Stimulated activated naive CD4-positive, alpha-beta T cell (primary cell): ENCODE results near the gene IQCE.
"Not testable (repeated sequence)": the region's sequence is repeated elsewhere in the genome, so short reads cannot be mapped to it uniquely, and the experiment has no call there.

Source experiments
- DNase-seq, 6 experiments: peaks; one replicate each; lab custom pipeline; 2025; lab: John Stamatoyannopoulos, UW

Gene IQCE

GRCh38 chr7:2532199-2532772 lies 26.5 kb upstream of the IQCE start:
- DNase-seq = peak in 1 of 6 experiments; percentile 23

- DNase-seq = peak in 1 of 6 experiments; percentile 12
Observed at GRCh38 chr7:2532816-2533215, 26.0 kb upstream of the IQCE start.

DNA sequence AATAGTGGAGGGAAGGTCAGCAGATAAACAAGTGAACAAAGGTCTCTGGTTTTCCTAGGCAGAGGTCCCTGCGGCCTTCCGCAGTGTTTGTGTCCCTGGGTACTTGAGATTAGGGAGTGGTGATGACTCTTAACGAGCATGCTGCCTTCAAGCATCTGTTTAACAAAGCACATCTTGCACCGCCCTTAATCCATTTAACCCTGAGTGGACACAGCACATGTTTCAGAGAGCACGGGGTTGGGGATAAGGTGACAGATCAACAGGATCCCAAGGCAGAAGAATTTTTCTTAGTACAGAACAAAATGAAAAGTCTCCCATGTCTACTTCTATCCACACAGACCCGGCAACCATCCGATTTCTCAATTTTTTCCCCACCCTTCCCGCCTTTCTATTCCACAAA lies 25.2 kb upstream of the IQCE start:
- DNase-seq = not testable (repeated sequence)

GRCh38 chr7:2534214-2534613 lies 24.6 kb upstream of the IQCE start:
- not testable (repeated sequence) for DNase-seq

GRCh38 chr7:2535872-2536627 lies 22.7 kb upstream of the IQCE start:
- DNase-seq = not testable (repeated sequence)

- DNase-seq = peak in 2 of 6 experiments; percentile 16 to 23
Observed at GRCh38 chr7:2537981-2538851, 20.6 kb upstream of the IQCE start.

DNA sequence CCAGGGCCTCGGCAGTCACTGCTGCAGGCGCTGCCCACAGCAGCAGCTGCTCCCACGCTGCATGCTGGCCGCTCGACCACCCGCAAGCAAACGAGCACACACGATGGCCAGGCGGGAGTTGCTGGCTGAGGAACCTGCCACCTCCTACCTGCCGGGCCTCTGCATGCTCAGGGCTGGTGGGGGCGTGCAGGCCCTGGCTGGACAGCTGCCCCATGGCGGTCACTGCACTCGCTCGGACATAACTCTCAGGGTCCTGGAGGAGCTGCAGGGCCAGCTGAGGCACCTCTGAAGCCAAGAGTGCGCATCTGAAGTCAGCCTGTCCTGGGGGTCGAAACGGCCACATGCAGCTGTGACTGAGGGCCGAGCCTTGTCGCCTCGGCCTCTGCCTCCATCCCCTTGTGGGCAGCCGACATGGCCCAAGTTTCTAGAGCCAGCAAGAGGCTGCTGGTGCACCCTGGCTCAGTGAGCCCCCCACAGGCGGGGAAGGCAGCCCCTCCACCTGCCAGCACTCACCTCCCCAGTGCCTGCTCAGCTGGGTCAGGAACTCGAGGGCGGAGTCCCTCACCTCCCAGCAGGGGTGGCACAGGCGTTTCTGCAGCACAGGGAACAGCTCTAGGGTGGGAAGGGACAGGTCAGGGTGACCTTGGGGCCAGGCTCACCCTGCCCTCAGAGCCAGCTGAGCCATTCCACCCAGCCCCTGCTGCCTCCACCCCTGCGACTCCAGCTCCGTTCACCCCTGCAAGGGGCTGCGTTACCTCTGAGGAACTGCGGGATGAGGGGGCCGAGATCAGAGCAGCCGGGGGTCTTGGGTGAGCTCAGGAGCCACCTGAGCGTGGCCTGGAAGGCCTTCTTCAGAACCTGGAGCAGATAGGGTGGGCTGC lies 19.5 kb upstream of the IQCE start:
- no peak for DNase-seq

GRCh38 chr7:2540133-2540532 lies 18.6 kb upstream of the IQCE start:
- no peak for DNase-seq

- no peak for DNase-seq
Observed at GRCh38 chr7:2540641-2541051, 18.1 kb upstream of the IQCE start.

GRCh38 chr7:2541291-2542010 lies 17.3 kb upstream of the IQCE start:
- no peak for DNase-seq

GRCh38 chr7:2542011-2542915 lies 16.5 kb upstream of the IQCE start:
- DNase-seq = no peak

GRCh38 chr7:2542916-2543871 lies 15.6 kb upstream of the IQCE start:
- no peak for DNase-seq

- no peak for DNase-seq
Observed at GRCh38 chr7:2544541-2545188, 14.1 kb upstream of the IQCE start.

DNA sequence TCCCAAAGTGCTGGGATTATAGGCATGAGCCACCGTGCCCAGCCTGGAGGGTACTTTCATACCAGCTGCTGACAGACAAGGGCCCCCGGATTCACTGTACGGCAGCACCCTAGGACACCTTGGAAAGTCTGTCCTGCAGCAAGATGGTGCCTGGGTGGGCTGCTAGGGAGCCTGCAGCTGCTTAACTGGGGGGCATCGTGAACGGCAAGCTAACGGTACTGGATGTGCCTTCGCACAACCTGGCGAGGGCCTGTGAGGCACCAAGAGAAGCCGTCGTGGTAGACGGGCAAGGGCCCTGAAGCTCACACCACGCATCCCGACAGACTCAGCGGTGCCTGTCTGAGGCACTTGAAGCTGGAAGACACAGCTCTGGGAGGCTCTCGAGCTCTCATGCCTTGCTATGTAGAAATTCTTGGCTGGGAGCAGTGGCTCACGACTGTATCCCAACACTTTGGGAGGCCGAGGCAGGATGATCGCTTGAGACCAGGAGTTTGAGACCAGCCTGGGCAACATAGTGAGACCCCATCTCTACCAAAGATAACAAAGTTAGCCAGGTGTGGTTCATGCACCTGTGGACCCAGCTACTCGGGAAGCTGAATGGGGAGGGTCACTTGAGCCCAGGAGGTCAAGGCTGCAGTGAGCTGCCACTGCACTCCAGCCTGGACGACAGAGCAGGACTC lies 12.9 kb upstream of the IQCE start:
- DNase-seq = no peak

DNA sequence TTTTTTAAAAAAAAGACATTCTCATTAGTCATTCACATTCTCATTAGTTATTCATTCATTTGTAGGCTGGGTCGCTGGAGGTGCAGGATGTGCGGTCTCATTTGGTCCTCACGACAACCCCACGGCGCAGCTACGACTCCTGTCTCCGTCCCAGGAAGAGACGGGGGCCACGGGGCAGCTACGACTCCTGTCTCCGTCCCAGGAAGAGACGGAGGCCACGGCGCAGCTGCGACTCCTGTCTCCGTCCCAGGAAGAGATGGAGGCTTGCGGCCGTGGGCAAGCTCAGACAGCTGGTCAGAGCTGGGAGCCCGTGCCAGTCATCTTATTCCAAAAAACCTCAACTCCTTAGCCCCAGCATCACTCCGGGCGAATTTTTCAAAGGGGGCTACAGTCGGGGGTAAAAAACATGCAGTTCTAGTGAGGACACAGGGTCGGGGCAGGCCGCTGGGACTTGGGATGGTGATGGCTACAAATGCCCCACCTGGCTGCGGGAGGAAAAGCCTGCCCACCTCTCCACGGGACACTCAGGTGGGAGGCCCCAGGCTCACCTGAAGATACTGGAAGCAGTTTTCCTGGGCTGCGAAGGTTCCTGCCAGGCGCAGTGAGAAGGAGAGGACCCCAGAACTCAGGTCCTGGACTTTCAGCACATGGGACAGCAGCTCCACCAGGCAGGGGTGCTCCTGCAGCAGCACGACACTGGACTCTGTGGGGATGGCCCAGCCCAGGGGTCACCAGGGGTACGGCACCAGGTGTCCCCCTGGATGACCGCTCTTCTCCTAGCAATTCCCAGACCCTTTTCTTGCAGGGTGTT lies 11.8 kb upstream of the IQCE start:
- no peak for DNase-seq

GRCh38 chr7:2551418-2551817 lies 7.4 kb upstream of the IQCE start:
- DNase-seq = no peak

DNA sequence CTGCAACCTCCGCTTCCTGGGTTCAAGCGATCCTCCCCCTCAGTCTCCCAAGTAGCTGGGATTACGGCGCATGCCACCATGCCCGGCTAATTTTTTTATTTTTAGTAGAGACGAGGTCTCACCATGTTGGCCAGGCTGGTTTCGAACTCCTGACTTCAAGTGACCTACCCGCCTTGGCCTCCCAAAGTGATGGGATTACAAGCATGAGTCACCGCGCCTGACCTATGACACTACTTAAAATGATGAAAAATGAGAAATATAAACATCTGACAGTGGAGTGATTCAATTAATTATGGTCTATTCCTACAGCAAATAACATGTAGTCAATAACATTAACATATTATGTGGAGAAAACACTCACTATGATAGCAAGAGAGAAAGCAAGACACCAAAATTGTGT lies 5.7 kb upstream of the IQCE start:
- DNase-seq = no peak
